GM21360 (cell line): ENCODE measurements around the gene OSBPL3.
A peak's percentile ranks its signal among the peaks of the same experiment; 100 is the strongest.

Experiments used
- ATAC-seq: cut with Tn5 transposase; IDR thresholded peaks from one replicate; pipeline ENCODE4 v1.9.1; 2021; ENCODE audit warnings: mild to moderate bottlenecking, moderate library complexity; ENCODE audit not compliant: unreplicated experiment

Gene OSBPL3

DNA sequence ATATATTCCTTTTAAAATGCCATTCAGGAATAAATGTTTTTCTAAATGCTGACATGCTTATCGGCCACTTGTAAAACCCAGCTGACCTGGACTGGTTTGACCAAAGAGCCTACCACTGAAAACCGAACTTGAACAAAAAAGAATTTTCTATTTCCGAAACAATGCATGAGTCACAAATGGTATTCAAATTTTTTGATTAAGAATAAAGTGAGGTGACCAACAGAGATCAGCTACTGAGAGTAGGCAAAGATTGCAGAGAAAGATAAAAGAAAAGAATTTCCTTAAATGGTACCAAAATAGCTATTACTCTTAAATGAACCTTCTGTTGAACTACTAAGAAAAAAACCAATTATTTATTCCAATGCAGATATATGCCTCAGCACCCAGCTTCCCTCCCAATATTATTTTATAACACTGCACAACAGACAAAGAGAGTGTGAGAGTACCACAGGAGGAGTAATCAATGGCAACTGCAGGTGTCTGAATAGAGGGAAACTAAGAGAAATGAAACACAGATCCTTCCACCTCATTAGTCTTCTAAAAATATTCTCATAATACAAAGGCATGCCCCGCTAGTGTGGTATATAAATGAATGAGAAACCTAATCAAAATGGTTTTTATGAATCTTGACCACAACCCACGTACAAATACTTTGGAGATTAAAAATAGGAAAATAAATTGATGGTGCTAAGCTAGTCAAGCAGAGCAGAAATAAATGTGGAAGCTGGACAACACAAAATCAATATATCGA, 20.1 kb downstream of the OSBPL3 start:
- no peak for ATAC-seq

DNA sequence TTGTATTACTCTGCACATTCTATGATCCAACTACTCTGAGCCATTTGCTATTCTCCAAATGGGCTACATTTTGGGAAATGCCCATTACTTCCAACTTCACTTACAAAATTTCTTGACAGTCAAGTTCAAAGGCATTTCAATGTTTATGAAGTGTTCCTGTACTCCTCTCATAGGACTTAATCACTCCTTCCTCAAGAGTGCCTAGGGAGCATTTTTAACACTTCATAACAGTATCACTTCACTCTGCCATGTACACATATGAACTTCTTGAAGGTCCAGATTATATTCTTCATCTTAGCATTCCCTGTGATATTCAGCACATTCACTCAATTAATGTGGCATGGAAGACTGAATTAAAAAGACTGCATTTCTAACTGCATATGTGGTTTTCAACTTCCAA, 21.6 kb downstream of the OSBPL3 start:
- no peak for ATAC-seq

DNA sequence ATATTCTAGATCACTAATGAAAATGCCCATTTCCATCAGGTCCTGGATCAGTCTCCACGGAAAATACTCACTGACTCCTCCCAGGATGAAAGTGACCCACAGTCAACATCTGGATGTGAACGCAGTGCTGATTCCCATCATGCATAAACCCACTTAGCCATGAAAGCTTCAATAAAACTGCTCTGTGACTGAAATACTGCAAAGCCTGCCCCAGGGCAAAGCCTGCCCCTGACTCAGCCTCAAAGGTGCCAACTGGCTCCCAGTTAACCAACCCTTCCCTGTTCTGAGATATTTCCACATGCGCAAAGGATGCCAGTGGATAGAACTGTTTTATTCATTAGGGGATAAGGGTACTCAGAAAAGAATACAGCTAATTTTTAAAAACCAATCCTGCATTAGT, 24.0 kb downstream of the OSBPL3 start:
- ATAC-seq, result no peak

DNA sequence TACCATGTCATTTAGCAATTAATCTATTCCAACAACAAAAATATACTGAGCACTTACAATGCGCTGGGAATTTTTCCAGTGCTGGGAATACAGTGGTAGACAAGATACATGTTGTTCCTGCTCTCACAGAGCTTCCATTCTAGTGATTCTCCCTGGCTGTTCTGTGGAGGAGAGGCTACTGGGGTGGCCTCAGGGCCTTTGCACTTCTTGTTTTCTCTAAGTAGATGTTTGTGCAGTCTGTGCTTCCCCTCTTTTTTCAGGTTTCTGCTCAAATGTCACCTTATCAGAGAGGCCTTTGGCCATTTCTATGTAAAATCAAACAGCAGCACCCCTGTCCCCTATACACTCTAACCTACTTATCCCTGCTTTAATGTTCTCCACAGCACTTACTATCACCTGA, 24.7 kb downstream of the OSBPL3 start:
- ATAC-seq, result no peak

GRCh38 chr7:24952464-24952863, 27.5 kb downstream of the OSBPL3 start:
- ATAC-seq, result no peak

DNA sequence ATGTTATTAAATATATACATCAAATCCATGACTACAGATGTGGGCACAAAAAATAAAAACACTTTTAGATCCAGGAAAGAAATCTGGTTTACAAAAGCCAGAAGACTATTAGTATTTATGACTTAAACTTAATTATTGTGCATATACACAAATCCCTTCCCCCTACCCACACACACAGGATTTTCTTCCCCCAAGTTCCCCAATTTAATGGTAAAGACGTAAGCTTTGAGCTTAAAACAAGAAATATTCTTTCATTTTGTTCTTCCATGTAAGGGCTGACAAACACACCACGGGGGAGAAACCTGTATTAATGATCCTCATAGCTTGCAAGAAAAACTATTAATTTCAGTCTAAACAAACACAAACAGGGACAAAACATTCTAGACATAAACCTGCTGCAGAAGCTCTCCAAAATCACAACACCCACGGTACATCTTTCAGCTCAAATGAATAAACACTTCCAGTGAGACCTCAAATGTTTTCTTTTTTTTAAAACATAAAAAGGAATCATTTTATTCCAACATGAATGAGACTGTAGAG, 28.5 kb downstream of the OSBPL3 start:
- no peak for ATAC-seq

DNA sequence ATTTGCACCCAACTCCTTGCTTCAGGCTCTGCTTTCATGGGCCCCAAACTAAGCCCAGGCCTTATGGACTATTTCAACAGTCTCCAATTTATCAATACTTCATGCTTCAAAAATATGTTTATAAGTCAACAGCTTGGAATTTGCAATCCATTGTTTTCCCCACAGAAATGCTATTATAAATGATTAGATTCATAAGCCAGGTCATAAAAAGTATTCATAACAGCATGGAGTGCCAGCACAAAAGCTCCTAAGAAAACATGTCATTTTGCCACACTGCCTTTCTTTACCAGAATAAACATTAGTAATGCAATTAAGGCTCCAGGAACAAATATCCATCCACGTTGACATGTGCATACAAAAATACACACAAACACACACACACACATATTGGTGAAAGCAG, 30.1 kb downstream of the OSBPL3 start:
- ATAC-seq, result no peak

DNA sequence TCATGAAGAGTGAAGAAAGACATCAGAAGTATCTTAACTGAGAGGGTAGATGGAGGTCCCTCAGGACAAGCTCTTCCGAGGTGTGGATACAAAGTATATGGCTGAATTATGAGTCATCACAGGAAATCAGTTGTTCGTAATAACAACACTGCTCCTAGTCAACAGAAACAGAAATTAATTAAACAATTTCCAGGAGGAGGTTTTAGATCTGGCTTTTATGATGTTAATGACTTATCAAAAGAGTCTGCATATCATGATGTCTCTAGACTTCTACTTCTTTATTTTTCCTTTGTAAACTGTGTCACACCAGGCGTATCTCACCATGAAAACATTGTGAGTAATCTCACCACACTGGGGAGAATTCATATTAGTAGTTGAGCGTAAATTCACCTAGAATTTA, 31.2 kb downstream of the OSBPL3 start:
- ATAC-seq, result no peak

- ATAC-seq, result no peak
Measured at GRCh38 chr7:24946467-24946866, 33.5 kb downstream of the OSBPL3 start.

DNA sequence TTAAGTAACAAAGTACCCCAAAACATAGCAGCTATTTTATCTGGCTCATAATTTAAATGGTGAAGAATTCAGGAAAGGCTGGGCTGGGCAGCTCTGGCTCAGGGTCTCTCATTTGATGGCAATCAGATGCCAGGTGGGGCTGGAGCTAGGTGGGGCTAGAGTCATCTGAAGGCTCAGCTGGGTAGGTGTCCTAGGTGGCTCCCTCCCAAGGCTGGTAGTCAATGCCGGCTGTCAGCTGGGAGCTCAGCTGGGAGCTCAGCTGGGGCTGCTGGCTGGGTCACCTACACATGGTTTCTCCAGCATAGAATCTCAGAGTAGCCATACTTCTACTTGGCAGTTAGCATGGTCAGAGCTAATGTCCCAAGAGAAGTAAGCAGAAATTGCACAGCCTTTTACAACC, 34.1 kb downstream of the OSBPL3 start:
- no peak for ATAC-seq

- no peak for ATAC-seq
Measured at GRCh38 chr7:24943096-24943948, 36.7 kb downstream of the OSBPL3 start.

DNA sequence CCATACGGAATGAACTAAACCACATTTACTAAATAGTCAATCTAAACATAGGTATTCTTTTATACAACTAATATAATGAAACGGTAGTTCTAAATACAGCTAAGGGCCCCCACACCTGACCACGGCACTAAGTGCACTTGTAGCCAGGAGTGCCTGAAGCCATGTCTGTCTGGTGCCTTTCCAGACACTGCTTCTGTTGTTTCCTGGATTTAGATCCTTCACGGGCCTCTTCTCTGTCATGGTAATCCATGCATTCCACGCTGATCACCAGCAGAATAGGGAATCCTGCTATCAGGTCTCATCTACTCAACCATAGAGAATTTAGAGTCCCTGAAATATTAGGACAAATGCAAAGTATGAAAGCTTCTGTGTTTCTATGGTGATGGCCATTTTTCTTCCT, 37.8 kb downstream of the OSBPL3 start:
- no peak for ATAC-seq

- no peak for ATAC-seq
Measured at GRCh38 chr7:24939416-24939815, 40.6 kb downstream of the OSBPL3 start.

- ATAC-seq, result peak; percentile 52
Measured at GRCh38 chr7:24936121-24936824, 43.7 kb downstream of the OSBPL3 start.

GRCh38 chr7:24933298-24933697, 46.7 kb downstream of the OSBPL3 start:
- no peak for ATAC-seq

DNA sequence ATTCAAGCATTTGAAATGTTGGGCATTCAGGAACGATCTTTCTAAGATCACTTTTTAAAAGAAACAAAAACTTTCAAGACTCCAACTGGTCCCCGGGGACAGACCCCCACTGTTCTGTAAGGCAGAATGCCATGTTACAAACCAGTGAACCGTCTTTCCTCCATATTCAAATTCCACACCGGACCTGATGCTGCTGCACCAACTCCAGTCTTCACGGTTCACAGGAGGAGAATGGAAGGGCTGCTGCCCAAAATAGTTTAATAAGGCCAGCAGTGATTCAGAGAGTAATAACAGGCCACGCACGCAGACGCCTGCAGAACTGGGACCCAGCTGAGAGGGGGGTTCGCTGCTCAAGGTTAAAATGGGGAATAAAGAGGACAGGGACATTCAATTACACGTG, 47.2 kb downstream of the OSBPL3 start:
- no peak for ATAC-seq

GRCh38 chr7:24932389-24932788, 47.6 kb downstream of the OSBPL3 start:
- no peak for ATAC-seq

GRCh38 chr7:24931844-24932243, 48.1 kb downstream of the OSBPL3 start:
- no peak for ATAC-seq

DNA sequence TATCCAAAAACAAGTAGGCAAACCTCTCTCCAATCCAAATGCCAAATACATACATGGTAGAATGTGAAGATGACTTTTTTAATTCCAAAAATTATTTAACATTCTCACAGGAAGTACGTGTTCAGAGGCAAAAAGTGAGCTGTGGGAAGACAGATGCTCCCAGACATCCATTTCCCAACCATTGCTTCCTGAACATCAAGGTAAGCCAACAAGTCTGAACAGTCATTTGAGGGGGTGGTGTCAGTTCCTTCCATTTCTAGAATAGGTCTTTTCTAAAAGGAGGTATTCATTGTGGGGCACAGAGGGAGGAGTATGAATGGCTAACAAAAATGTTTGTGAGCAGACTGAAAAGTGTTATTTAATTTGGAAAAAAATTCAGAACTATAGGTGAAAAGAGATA, 49.1 kb downstream of the OSBPL3 start:
- no peak for ATAC-seq

GRCh38 chr7:24926623-24927524, 53.1 kb downstream of the OSBPL3 start:
- no peak for ATAC-seq
